Fibroblast of lung (primary cell): ENCODE data around the gene GBX2.

Experiments
- CTCF ChIP-seq, 2 donors: IDR thresholded peaks in 1 of 2; conservative IDR thresholded peaks in 1 of 2; 1 replicate in 1 of 2; 2 replicates in 1 of 2; pipeline ENCODE4 v1.5.1; 2011 to 2012; ENCODE audit warnings: low read length in 2 of 2, control low read depth in 1 of 2, inconsistent platforms in 1 of 2, low read depth in 1 of 2, mild to moderate bottlenecking in 1 of 2
- EZH2 ChIP-seq: IDR thresholded peaks from 2 replicates; pipeline ENCODE4 v1.5.1; 2012; ENCODE audit warnings: low read length, control low read depth, mild to moderate bottlenecking; ENCODE audit errors: missing control alignments

GRCh38 chr2:236136538-236136937, 31.6 kb downstream of the GBX2 start:
- no peak for TF ChIP-seq CTCF (conservative IDR thresholded peaks at IDR 0.05 in 1 of 2, IDR thresholded peaks at IDR 0.05 in 1 of 2; ENCODE audit: low read depth in 1 of 2, low read length in 2 of 2)
- TF ChIP-seq EZH2 = no peak
